HG03175 (cell line): ENCODE data around the gene ZBTB21.
"Not testable (repeated sequence)": the region's sequence is repeated elsewhere in the genome, so short reads cannot be mapped to it uniquely, and the experiment has no call there.

Experiments
- ATAC-seq: cut with Tn5 transposase; IDR thresholded peaks from one replicate; pipeline ENCODE4 v1.9.1; 2021; ENCODE audit warnings: mild to moderate bottlenecking, moderate library complexity; ENCODE audit not compliant: unreplicated experiment

ZBTB21 gene

DNA sequence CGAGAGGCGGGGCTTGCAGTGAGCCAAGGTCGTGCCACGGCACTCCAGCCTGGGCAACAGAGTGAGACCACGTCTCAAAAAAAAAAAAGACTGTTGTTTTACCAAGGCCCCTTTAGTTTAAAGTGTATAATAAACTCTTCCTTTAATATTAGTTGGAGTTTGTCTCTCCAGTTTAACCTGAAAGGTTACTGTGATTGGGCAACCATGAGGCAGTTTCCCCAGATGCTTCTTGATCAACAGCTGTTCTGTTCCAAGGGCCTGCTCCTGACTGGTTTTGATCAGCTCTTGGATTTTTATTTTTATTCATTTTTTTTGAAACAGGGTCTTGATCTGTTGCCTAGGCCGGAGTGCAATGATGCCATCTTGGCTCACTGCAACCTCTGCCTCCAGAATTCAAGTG, 38.3 kb downstream of the ZBTB21 start:
- ATAC-seq, result no peak

DNA sequence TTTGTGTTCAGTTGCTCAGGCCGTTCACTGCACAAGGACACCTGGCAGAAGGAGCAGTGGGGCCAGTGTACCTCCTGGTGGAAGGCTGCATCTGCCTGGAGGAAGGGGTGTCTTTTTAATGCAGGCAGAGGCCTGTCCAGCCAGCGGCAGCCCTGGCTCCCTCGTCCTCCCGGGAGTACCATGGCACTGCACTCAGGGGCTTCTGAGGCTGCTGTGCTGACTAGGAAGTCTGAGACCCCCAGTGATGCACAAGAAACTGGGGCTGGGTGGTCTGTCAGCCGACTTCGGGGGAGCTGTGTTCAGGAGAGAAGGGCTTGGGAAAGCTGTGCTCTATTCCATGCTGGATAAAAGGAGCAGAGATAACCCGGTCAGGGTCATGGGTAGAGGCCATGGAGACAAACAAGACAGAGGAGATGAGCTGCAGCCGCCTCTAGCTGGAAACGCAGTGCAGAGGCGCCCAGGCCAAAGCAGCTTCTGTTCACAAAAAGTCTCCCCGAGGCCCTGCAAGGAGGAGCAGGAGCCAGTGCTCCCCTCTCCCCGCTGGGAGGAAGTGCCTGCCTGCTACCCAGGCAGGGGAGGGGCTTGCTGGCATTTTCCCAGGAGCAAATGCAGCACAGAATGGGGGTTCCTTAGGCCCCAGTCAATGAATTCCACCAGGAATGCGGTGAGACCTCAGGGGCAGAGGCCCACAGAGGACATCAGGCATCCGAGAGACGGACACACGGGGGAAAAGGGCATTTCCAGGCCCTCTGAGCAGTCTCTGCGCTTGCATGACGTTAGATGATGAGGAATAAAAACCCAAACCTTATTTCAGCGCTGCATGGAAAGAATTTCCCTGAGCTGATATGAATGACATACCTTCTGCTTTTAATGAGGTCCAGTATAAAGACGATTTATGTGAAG, 39.2 kb downstream of the ZBTB21 start:
- no peak for ATAC-seq

DNA sequence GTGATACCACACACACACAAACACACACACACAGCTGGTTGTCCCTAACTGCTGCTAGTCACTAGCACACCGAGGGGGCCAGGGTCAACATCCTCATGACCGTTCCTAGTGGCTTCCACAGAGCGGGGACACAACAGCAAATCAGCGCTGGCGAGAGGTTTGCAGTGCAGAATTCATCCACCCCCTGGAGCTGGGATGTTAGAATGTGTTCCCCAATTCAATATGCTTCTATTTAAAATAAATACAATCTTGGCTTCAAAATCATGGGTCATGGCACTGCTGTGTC, 40.1 kb downstream of the ZBTB21 start:
- no peak for ATAC-seq

DNA sequence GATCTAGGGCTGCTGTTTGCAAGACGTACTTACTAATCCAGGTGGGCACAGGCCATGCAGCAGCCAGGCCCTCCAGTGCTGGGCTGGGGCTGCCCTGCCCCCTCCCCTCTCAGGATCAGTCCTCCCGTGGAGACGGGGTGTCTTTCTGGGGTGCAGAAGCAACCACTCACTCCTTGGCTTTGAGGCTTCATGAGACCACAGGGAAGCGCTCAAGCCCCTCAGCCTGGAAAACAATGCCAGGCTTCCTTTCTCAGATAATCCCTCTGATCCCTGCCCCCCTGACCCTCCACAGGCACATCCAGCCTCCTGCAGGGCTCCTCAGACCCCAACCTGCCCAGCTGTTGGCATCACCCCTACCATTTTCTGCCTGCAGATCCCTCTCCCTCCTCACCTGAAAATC, 42.5 kb downstream of the ZBTB21 start:
- no peak for ATAC-seq

DNA sequence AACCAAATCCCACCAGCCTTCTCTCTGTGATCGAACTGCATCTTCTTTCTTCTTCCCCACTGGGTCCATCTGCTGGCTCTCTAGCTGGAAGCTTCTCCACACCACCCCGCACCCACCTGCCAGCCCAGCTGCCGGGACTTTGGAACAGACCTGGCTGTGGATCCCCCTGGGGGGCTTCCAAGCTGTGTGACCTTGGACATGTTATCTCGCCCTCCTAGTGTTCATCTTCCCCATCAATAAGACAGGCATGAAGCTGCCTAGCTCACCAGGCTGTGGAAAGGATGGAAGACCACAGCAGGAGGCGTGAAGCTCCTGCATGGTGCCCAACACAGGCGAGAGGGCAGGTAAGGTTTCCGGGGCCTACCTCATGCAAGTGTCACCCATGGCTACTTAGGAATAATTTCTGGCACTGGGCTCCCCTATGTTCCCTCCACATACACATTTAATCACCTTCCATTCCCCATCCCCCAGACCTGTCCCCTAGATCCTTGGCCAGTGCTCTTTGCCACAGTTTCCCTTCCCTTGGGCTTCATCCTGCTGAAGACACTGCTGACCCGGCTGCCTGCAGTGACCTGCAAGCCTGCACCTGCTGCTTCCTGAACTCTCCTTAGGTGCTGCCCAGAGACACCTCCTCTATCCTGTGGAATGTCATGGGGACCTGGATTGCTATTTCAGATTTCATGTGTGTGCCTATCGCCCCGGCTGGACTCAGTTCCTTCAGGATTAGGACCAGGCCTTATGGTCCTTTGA, 43.1 kb downstream of the ZBTB21 start:
- no peak for ATAC-seq

DNA sequence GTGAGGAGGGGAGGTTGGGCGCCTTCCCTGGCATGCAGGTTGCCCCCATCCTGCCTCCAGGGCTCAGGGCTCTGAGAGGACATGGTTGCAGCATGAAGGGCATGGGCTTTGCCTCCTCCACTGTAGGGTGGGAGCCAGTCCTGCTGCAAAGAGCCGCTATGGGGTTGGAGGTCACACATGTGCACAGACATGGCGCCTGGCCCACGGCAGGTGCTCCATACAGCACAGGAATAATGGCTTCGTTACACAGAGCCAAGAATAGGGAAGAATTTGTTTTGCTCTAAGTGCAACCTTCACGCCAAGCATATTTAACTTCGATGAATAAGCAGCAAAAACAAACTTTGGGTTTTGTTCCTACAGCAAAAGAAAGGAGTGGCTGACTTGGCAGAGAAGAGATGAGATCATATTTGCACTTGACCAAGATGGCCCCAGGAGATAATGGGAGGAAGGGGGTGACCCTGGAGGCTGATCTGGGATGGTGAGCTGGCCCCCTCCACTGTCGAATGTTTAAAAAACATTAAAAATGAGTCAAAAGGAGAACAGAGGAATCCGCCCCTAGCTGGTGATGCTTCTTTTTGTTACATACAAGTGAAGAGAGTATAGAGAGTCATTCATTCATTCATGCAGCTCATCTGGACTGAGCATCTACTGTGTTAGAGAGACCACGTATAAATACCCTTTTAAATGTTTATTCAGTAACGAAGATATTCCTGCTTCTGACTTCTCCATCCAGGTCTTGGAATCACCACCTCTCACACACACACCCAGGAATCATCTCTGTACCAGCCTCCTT, 43.9 kb downstream of the ZBTB21 start:
- no peak for ATAC-seq

DNA sequence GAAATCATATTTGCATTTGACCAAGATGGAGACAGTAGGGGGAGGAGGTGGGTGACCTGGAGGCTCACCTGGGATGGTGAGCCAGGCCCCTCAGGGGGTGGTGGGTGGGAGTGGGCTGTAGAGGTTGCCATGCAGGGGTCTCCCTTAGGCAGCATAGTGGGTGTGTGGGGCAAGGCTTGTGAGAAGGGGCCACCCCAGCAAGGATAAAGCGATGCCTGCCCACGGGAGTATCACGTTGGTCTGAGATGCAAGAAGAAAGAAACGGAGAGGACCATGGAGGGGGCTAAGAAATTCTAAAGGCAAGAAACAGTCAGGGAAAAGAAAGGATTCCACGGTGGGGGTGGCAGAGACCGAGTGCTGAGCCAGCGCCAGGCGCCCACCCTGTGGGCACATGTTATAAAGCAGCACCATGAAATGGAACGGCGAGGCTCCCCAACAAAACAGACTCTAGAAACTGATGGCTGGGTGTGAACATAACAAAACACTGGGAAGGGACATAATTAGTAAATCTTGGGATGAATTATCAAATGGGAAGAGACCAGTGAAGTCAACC, 44.6 kb downstream of the ZBTB21 start:
- no peak for ATAC-seq

DNA sequence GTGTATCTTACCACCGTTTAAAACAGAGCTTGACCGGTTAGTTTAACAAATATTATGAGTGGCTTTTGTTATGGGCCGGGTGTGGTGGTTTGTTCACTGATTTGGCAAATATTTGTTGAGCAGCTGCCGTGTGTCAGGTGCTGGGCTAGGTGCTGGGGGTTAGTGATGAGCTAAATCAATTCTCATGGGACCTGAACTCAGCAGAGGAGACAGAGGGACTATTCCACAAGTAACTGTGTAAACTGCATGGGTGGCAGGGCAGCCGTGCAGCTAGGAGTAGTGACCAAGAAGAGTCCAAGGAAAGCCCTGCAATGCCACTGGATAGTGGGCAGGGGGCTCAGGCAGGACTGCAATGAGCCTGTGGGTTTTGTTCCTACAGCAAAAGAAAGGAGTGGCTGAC, 45.1 kb downstream of the ZBTB21 start:
- ATAC-seq, result no peak

DNA sequence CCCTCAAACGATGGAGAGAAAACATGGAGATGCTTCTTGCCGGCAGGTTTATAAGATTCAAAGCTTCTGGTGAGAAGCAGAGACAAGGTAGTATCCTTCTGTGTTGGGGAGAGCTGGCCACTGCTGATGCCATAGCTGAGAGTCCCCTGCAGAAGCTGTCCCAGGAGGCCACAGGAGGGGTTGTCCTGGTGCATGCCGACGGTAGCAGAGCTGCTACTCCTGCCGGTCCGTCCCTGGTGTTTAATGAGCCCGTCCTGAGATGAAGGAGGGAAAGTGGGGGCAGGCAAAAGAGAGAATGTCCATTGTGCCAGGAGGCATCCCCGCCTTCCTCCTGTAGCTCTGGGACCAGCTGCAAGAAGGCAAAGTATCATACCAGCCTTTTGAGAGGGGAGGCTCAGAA, 46.0 kb downstream of the ZBTB21 start:
- no peak for ATAC-seq

DNA sequence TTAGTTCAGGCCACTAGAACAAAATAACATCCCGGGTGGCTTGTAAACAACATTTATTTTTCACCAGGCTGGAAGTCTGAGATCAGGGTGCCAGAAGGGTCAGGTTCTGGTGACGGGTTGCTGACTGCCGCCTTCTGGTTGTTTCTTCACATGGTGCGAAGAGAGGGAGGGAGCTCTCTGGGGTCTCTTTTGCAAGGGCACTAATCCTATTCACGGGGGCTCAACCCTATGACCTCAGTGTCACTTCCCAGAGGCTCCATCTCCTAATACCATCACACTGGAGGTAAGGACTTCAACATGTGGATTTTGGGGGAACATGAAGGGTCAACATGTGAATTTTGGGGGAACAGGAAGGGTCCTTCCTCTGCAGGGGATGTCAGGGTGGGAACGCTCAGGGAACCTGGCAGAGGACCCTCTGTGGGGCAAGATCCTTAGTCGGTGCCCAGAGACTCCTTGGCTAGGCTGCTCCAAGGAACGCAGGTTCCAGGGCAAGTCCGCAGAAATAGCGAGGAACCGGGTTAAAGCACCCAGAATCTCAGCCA, 47.7 kb downstream of the ZBTB21 start:
- ATAC-seq, result no peak

DNA sequence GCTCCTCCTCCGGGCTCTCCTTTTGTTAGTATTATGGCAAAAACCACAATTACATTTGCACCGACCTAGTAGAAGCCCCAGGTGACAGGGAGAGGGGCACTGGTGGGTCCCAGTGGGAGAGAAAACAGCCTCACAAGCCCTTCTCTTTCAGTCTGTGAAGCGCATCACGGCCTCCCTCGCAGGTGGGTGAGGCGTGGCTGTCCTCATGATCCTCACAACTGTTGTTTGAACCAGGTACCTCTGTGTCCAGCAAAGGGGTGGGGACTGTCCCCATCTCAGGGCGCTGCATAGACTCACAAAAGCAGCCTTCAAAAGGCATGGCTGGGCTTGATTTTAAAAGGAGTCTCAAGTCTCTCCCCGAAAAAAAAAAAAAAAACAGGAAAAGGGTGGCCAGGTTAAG, 48.4 kb downstream of the ZBTB21 start:
- ATAC-seq, result no peak

DNA sequence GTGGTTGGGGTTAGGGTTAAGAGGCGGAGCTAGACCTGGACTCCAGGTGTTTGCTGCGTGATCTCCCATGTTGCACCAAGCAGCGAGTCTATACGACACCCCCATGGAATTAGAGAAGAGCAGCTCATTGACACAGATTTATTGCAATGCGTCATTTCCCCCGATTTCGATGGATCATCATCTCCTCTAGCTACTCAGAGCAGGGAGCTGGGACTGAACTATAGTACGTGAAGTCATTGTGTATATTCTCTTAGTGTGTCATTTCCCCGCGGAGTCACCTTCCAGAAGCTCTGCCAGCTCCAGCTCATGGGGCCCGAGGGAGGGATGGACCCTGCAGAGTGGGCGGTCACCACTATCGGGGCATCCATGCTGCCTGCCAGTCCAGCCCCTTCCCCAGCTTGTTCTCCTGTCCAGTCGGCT, 48.9 kb downstream of the ZBTB21 start:
- ATAC-seq, result no peak

DNA sequence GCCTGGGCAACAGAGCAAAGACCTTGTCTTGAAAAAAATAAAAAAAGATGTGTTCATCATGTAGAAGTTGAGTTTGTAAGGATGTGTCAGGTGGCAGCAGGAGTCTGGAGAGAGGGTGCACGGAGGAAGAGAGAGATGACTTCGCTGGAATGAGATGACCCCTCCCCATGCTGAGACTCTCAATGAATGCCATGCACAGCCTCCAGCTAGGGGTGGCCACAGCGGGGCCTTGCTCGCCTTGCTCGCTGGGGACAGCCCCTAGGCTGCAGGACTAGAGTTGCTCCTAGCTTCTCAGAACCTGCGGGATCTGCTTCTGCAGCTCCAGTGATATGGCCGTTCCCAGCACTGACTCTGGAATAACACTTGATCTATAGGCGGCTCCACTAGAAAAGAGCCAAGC, 49.8 kb downstream of the ZBTB21 start:
- no peak for ATAC-seq

DNA sequence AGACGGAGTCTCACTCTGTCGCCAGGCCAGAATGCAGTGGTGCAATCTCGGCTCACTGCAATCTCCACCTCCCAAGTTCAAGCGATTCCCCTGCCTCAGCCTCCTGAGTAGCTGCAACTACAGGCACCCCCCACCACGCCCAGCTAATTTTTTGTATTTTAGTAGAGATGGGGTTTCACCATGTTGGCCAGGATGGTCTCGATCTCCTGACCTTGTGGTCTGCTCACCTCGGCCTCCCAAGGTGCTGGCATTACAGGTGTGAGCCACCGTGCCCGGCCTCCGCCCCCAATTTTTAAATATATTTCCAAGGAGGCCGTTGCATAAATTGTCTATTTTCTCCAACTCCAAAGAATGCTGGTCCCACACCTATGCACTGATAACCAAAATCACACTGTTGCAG, 50.5 kb downstream of the ZBTB21 start:
- not testable (repeated sequence) for ATAC-seq

DNA sequence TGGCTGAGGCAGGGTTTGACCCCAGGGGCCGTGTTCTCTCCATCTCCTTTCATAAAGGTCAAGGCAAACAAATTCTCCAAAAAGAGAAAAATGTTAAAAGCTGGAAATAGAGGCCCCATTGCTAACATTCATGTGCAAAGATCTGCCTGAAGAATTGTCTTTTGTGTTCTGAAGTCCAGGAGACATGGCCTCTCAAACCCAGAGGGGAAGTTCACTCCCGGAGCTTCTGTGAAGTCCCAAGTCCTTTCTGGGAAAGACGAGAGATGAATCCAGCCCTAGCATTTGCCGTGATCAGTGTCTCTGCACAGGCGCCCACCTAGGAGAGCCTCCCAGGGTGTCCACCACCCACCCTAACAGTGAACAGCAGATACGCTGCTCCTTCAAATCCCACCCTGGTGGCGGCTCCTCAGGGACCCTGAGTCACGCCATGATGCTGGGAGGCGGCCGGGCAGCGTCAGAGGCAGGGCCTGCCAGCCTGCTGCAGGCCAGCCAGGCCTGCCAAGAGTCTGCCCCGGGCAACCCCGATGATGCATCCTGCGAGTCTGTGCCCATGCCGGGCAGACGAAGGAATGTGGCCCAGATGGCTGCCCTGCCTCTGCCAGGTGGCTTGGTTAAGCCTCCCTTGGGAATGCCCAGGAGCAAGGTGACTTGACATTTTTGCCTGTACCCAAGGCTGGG, 51.1 kb downstream of the ZBTB21 start:
- no peak for ATAC-seq

DNA sequence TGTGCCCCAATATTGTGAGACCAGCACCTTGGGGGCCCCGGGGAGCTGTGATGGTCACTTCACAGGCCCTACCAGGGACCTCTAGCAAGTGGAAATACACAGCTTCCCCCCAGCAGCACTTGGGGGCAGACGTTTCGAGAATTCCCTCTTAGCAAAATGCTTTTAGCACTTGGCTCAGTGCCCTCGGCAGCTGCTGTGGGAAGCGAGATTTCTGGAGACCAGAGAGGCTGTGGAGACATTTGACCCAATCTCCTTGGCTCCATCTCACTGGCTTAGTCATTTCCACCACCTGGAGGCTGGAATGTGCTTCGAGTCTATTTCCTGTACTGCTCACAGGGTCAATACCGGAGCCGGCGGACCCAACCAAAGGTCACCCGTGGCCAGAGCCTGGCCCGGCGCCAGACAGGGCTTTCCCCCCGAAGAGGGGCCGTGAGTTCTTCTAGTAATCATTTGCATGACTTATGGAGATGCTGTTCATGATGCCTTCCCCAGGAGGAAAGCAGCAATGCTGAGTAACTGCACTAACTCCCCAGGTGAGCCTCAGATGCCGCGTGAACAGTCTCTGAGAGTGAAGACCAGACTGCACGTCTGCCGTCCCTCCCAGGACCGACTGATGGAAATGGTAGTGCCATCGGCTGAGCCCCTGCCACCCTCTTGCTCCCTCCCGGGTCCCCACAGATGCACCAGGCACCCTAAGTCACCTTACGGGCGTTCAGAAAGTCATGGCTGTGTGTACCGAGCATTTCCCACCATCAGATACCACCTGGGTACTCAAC, 52.0 kb downstream of the ZBTB21 start:
- no peak for ATAC-seq

DNA sequence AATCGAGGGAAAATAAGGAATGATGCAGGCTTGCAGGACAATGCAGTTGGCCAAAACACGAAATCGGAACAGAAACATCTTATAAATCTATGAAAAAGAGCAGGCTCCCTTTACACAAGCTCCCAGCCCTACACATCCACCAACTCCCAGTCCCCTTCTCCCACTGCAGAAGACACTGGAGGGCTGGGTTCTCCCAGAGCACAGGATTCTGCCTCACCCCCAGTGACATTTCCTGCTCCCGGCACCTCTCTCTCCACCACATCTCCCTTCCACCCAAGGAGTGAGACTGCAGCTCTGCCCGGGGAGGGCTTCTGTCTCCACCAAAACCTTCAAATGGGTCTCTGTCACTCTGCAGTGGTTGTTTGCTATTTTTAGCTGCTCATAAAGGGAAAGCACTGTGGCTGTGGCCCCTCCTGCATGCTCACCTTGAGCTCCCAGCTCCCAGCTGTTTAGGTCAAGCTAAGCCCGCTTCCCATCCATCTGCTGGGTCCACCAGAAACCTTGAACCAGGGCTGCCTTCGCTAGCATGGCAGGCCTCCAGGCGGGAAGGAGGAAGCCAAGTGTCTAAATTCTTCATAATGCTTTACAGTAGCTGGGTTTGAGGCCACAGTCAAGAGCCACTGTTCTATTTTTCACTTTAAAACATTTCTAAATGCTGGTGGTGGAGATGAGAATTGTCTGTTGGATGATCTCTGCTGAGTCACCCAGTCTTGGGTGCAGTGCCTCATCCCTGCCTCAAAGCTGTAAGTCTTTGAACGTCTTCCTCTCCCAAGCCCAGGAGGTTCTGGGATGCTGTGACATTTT, 53.0 kb downstream of the ZBTB21 start:
- ATAC-seq, result no peak

DNA sequence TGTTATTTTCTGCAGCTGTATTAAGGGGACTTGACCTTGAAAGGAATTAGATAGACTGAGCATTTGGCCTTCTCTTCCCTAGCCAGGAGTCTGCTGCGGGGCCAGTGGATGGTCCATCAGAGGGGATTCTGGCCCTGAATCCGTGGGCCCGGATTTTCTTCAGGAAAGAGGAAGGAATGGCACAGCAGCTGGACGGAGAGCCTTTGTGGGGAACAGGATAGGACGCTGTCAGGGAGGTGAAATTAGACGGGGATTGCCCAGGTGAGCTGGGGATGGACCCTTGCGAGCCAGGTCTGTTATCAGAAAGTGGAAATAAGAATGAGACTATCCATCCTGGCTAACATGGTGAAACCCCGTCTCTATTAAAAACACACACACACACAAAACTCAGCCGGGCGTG, 54.6 kb downstream of the ZBTB21 start:
- no peak for ATAC-seq
